Testis (tissue), 2 donors: ENCODE results near the gene NTM.

Experiments used
- POLR2A ChIP-seq: fragments of 450-650 bp; IDR thresholded peaks from one replicate; pipeline ENCODE4 v1.6.1; 2017; ENCODE audit warnings: antibody characterized with exemption, mild to moderate bottlenecking, moderate library complexity
- TF ChIP-seq, protein P1 (sequence below), 3 experiments: fragments of 450-650 bp in 2 of 3; fragments of 200-600 bp in 1 of 3; sonication (generic) in 1 of 3; IDR thresholded peaks; one replicate each; pipeline ENCODE4 v1.5.1; 2016 to 2019; ENCODE audit warnings: antibody characterized with exemption in 3 of 3, mild to moderate bottlenecking in 2 of 3, moderate library complexity in 1 of 3

DNA sequence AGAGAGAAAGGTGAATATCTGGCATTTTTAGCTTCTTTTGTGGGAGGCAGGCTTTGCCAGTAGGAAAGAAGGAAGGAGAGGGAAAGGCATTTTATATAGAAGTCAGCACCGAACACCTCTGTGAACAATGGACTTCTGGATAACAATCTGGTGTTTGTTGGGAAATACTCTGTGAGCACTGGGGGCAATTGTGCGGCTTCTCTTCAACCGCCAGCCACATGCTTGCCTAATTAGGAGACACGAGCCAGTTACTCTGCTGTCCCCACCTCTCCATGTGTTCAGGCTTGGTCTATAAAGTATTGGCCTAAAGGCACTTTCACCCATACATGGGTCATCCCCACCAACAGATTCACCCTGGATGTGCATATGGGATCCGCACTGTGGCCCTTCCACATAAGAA is 523.6 kb downstream of the NTM start:
- TF ChIP-seq, protein P1, sequence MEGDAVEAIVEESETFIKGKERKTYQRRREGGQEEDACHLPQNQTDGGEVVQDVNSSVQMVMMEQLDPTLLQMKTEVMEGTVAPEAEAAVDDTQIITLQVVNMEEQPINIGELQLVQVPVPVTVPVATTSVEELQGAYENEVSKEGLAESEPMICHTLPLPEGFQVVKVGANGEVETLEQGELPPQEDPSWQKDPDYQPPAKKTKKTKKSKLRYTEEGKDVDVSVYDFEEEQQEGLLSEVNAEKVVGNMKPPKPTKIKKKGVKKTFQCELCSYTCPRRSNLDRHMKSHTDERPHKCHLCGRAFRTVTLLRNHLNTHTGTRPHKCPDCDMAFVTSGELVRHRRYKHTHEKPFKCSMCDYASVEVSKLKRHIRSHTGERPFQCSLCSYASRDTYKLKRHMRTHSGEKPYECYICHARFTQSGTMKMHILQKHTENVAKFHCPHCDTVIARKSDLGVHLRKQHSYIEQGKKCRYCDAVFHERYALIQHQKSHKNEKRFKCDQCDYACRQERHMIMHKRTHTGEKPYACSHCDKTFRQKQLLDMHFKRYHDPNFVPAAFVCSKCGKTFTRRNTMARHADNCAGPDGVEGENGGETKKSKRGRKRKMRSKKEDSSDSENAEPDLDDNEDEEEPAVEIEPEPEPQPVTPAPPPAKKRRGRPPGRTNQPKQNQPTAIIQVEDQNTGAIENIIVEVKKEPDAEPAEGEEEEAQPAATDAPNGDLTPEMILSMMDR (IDR thresholded peaks at IDR 0.05) = no peak
- no peak for TF ChIP-seq POLR2A
